AG04450 (cell line): ENCODE measurements around the gene ZNF92. TPM values are rescaled to one million over a fixed set of nuclear protein-coding genes. Genes with fewer than 3 reads are reported as not detected.

Experiments used
- CTCF ChIA-PET: fragments of 300-600, 350-600 bp; formaldehyde crosslinking; extraction: SDS; loops from one replicate; lab custom pipeline; 2022; ENCODE audit warnings: antibody characterized with exemption, inconsistent platforms; lab: Charles Lee
- POLR2A ChIA-PET: fragments of 350-600 bp; formaldehyde crosslinking; extraction: SDS; loops from one replicate; lab custom pipeline; 2021; ENCODE audit warnings: antibody characterized with exemption, inconsistent platforms; lab: Yijun Ruan, JAX
- DNase-seq: peaks from one replicate; pipeline ENCODE4 v3.0.0-alpha.2; 2011; ENCODE audit warnings: low read depth, low spot score
- H3K27ac ChIP-seq: one replicate; pipeline ENCODE4 v1.5.1; 2012; ENCODE audit warnings: low read depth, low read length, control low read depth
- H3K27me3 ChIP-seq: one replicate; pipeline ENCODE4 v1.6.0; 2012; ENCODE audit warnings: low read length; ENCODE audit not compliant: control insufficient read depth, insufficient read depth
- H3K4me3 ChIP-seq: 2 replicates; pipeline ENCODE4 v1.5.1; 2011; ENCODE audit warnings: mild to moderate bottlenecking, low read depth, low read length, control low read depth
- H3K9me3 ChIP-seq: 2 replicates; pipeline ENCODE4 v1.5.1; 2012; ENCODE audit warnings: low read length; ENCODE audit not compliant: control insufficient read depth, insufficient read depth
- polyA plus RNA-seq: library from polyadenylated mRNA; depleted of rRNA; stranded (reverse); fragments of >200 nt; gene quantifications from 2 replicates; pipeline ENCODE4 v1.2.3, GENCODE V29; 2011
- TF ChIP-seq, protein P1 (sequence below): IDR thresholded peaks from 2 replicates; pipeline ENCODE4 v1.5.1; 2011; ENCODE audit warnings: low read depth, low read length, control low read depth, inconsistent platforms

The ZNF92 gene
- polyA plus RNA-seq, 1 experiment, result 4.8 TPM

DNA sequence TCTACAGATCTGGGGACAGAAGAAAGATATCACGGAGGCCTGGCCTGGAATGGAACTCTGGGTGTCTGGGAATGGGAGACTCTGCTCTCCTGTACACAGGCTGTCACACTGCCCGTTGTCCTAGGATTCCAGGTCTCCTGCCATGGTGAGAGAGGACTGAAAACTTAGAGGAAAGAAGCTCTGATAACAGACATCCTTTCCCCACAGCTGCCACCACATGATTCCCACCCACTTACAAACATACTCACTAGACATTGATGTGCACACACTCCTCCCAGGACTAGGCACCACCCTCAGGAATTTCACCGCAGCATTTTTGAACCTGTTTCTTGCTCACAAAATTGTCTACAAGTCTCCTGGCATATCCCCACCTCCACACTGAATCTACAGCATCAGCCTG, 5.7 kb downstream of the ZNF92 start:
- Histone ChIP-seq H3K9me3 (no peaks in the 10 kb centered on the region), H3K4me3 (no peak overlapping the region), H3K27me3 (no peaks in the 10 kb centered on the region), H3K27ac (no peak overlapping the region)
- CTCF ChIA-PET, result no interaction called here
- DNase-seq, result no peak
- TF ChIP-seq, protein P1, sequence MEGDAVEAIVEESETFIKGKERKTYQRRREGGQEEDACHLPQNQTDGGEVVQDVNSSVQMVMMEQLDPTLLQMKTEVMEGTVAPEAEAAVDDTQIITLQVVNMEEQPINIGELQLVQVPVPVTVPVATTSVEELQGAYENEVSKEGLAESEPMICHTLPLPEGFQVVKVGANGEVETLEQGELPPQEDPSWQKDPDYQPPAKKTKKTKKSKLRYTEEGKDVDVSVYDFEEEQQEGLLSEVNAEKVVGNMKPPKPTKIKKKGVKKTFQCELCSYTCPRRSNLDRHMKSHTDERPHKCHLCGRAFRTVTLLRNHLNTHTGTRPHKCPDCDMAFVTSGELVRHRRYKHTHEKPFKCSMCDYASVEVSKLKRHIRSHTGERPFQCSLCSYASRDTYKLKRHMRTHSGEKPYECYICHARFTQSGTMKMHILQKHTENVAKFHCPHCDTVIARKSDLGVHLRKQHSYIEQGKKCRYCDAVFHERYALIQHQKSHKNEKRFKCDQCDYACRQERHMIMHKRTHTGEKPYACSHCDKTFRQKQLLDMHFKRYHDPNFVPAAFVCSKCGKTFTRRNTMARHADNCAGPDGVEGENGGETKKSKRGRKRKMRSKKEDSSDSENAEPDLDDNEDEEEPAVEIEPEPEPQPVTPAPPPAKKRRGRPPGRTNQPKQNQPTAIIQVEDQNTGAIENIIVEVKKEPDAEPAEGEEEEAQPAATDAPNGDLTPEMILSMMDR, result no peak
- POLR2A ChIA-PET, result no interaction called here

DNA sequence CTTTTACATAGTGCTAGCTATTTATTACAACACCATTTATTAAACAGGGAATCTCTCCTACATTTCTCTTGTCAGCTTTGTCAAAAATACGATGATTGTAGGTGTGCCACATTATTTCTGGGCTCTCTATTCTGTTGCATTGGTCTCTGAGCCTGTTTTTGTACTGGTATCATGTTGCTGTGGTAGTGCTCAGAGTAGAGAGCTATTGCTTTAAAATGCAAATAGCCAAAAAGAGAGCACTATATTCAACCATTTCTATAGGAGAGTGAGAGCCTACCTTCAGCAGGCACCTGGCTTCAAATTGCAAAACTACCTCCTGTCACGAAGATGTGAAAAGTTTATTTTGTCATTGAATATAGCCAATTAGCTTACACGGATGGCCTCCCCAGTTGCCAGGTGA, 8.1 kb downstream of the ZNF92 start:
- ChIA-PET POLR2A (no interaction called here), CTCF (interaction anchor here (0.6 kb wide), 1 partner anchor 74 kb away, joined by 3 read pairs; no protein-coding TSS in a partner anchor)
- no peak overlapping the region for H3K4me3 ChIP-seq
- TF ChIP-seq, protein P1, result no peak
- DNase-seq, result no peak
- no peak overlapping the region for H3K27ac ChIP-seq
- no peaks in the 10 kb centered on the region for H3K27me3 ChIP-seq
- no peaks in the 10 kb centered on the region for H3K9me3 ChIP-seq

DNA sequence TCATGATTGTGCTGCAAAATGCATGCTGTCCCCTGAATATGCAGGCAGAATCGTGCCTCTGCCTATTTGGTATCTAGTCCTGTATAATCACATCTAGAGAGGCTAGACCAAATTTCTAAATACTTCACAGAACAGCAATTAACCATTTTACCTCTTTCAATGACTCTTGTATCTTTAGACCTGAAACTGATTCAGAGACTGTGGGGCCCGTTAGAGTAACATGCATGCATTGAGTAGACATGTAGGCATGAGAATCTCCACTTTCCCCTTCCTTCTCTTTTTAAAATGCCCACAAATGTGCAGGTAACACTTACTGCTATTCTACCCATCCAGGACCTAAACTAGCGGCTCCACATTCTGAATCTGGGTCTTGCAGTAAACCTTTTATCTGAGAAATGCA, 8.8 kb downstream of the ZNF92 start:
- Histone ChIP-seq H3K27me3 (no peaks in the 10 kb centered on the region), H3K4me3 (no peak overlapping the region), H3K9me3 (no peaks in the 10 kb centered on the region), H3K27ac (no peak overlapping the region)
- POLR2A ChIA-PET, result interaction anchor here (1.1 kb wide), 1 partner anchor 9 kb away, joined by 3 read pairs; the partner anchor contains the start of gene ZNF92
- TF ChIP-seq, protein P1, result no peak
- CTCF ChIA-PET, result no interaction called here
- DNase-seq, result no peak

DNA sequence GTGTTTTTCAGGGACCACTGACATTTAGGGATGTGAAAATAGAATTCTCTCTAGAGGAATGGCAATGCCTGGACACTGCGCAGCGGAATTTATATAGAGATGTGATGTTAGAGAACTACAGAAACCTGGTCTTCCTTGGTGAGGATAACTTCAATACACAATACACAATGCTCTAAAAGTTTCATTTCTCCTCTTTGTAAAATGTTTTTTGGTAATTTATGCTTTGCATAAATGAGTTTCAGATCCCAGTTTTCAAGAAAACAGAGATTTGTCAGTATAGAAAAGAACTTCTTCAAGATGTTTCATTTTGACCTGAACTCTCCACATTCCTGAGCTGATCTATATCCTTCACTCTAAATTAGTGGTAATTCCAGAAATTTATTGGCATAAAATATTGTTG, 14.2 kb downstream of the ZNF92 start:
- Histone ChIP-seq H3K9me3 (no peaks in the 10 kb centered on the region), H3K27ac (no peak overlapping the region), H3K4me3 (no peak overlapping the region), H3K27me3 (no peaks in the 10 kb centered on the region)
- CTCF ChIA-PET, result no interaction called here
- no peak for DNase-seq
- POLR2A ChIA-PET, result no interaction called here
- TF ChIP-seq, protein P1, result no peak

DNA sequence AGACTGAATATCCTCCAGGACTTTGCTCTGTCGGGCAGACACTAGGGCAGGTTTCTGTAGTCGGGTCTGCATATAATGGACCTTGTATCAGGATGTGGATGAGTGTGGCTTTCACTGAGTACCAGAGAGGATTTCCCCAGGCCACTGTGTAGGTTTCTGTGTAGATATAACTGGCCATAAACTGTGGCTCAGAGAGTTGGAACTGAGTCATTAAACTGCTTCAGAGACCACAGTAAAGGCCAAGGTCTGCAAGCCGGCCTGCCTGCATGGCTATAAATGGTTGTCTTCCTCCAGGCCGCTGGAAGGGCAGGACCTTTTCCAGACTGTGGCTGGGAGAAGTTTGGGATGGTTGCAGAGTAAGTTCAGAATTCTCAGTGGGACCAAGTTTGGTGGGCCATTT, 16.9 kb downstream of the ZNF92 start:
- Histone ChIP-seq H3K9me3 (no peaks in the 10 kb centered on the region), H3K27ac (no peak overlapping the region), H3K4me3 (no peak overlapping the region), H3K27me3 (no peaks in the 10 kb centered on the region)
- TF ChIP-seq, protein P1, result no peak
- ChIA-PET CTCF (no interaction called here), POLR2A (no interaction called here)
- no peak for DNase-seq
